ENCODE data around the gene EPB42.

The EPB42 gene

DNA sequence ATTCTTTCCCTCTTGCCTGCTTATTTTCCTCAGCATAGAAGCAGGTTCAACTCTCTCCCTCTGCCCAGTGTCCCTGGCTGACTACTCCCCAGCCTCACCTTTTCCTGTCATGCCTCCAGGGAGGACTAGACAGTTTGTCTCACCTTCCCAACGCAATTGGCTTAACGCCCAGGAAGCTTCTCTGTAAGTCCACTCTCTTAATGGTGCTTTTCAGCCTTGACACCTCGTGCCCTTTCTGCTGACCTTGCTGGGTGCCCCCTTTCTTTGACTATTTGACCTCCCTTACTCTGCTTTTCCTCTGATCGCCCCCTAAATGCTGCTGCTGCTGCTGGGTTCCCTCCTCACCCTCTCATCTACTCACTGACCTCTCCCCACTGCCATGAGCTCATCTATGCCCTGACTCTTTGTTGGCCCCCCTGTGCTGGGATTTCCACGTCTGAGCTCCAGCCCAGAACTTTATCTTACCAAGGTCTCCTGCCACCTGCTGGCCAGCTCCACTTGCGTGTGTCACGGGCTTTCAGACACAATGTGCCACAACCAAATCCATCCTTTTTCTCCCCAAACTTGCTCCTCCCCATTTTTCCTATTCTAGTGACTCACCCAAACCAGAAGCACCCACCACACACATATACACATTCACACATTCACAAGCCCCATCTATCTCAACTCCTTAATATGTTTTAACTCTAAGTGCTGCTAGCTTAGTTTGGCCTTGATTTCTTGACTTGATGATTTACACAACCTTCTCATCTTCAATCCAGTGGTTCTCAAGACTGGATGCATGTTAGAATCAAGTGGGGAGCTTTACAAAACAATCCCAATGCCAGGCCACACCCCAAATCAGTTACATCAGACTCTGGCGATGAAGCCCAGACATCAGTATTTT is 16.6 kb downstream of the EPB42 start (continued):
- TF ChIP-seq, protein P1, sequence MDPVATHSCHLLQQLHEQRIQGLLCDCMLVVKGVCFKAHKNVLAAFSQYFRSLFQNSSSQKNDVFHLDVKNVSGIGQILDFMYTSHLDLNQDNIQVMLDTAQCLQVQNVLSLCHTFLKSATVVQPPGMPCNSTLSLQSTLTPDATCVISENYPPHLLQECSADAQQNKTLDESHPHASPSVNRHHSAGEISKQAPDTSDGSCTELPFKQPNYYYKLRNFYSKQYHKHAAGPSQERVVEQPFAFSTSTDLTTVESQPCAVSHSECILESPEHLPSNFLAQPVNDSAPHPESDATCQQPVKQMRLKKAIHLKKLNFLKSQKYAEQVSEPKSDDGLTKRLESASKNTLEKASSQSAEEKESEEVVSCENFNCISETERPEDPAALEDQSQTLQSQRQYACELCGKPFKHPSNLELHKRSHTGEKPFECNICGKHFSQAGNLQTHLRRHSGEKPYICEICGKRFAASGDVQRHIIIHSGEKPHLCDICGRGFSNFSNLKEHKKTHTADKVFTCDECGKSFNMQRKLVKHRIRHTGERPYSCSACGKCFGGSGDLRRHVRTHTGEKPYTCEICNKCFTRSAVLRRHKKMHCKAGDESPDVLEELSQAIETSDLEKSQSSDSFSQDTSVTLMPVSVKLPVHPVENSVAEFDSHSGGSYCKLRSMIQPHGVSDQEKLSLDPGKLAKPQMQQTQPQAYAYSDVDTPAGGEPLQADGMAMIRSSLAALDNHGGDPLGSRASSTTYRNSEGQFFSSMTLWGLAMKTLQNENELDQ (tag by site-specific recombination; IDR thresholded peaks at IDR 0.05; ENCODE audit: low read depth) = no peak
- no peak for TF ChIP-seq YY1 (tag by site-specific recombination; IDR thresholded peaks at IDR 0.05)
- TF ChIP-seq, protein P2, sequence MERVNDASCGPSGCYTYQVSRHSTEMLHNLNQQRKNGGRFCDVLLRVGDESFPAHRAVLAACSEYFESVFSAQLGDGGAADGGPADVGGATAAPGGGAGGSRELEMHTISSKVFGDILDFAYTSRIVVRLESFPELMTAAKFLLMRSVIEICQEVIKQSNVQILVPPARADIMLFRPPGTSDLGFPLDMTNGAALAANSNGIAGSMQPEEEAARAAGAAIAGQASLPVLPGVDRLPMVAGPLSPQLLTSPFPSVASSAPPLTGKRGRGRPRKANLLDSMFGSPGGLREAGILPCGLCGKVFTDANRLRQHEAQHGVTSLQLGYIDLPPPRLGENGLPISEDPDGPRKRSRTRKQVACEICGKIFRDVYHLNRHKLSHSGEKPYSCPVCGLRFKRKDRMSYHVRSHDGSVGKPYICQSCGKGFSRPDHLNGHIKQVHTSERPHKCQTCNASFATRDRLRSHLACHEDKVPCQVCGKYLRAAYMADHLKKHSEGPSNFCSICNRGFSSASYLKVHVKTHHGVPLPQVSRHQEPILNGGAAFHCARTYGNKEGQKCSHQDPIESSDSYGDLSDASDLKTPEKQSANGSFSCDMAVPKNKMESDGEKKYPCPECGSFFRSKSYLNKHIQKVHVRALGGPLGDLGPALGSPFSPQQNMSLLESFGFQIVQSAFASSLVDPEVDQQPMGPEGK (tag by site-specific recombination; IDR thresholded peaks at IDR 0.05) = 0 out of 2 replicates have a peak, but pooled peaks have one; percentile 34
- TF ChIP-seq, protein P3, sequence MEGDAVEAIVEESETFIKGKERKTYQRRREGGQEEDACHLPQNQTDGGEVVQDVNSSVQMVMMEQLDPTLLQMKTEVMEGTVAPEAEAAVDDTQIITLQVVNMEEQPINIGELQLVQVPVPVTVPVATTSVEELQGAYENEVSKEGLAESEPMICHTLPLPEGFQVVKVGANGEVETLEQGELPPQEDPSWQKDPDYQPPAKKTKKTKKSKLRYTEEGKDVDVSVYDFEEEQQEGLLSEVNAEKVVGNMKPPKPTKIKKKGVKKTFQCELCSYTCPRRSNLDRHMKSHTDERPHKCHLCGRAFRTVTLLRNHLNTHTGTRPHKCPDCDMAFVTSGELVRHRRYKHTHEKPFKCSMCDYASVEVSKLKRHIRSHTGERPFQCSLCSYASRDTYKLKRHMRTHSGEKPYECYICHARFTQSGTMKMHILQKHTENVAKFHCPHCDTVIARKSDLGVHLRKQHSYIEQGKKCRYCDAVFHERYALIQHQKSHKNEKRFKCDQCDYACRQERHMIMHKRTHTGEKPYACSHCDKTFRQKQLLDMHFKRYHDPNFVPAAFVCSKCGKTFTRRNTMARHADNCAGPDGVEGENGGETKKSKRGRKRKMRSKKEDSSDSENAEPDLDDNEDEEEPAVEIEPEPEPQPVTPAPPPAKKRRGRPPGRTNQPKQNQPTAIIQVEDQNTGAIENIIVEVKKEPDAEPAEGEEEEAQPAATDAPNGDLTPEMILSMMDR (tag by site-specific recombination; IDR thresholded peaks at IDR 0.05) = peak; percentile 78
- TF ChIP-seq ZNF677 (tag by site-specific recombination; IDR thresholded peaks at IDR 0.05) = no peak
- TF ChIP-seq, protein P4, sequence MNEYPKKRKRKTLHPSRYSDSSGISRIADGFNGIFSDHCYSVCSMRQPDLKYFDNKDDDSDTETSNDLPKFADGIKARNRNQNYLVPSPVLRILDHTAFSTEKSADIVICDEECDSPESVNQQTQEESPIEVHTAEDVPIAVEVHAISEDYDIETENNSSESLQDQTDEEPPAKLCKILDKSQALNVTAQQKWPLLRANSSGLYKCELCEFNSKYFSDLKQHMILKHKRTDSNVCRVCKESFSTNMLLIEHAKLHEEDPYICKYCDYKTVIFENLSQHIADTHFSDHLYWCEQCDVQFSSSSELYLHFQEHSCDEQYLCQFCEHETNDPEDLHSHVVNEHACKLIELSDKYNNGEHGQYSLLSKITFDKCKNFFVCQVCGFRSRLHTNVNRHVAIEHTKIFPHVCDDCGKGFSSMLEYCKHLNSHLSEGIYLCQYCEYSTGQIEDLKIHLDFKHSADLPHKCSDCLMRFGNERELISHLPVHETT (tag by site-specific recombination; IDR thresholded peaks at IDR 0.05) = no peak
- TF ChIP-seq ZNF174 (tag by site-specific recombination; IDR thresholded peaks at IDR 0.05) = no peak

DNA sequence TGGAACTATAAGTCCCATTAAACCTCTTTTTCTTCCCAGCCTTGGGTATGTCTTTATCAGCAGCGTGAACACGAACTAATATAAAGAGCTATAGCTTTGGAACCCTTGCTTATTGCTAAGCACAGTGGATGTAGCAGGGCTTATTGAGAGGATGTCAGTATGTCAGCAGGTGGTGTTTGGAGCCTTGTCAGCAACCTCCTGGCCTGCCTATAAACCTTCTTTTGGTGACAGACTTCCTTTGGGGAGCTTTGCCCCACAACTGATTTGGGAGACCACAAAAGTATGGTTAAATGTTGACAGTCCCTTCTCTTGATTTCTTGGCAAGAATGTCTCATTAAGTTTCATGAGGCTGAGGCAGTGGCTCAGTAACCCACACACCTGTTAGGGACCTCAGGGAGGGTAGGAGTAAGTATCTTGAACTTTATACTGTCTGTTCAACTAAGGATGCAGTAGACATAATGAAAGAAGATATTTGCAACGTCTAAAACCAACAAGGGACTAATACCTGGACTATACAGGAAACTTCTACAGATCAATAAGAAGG is 20.8 kb downstream of the EPB42 start:
- Histone ChIP-seq H3K4me3 (ENCODE audit: low read depth, low read length) (no peak overlapping the region), H3K27ac (ENCODE audit: extremely low read depth, low read depth, low read length) (no peak overlapping the region), H3K4me1 (ENCODE audit: control insufficient read depth, insufficient read depth, low read length) (no peaks in the 10 kb centered on the region), H3K9me3 (ENCODE audit: control insufficient read depth, insufficient read depth, low read depth, low read length) (no peaks in the 10 kb centered on the region), H3K36me3 (ENCODE audit: control insufficient read depth in 2 of 2, insufficient read depth in 1 of 2, low read length in 2 of 2) (peaks cover 0 to 20% of the 10 kb centered on the region in 2 experiments; a peak in 1 of 3 replicates)
- POLR2A ChIA-PET = no interaction called here
- CTCF ChIA-PET = no interaction called here
- TF ChIP-seq, protein P5, sequence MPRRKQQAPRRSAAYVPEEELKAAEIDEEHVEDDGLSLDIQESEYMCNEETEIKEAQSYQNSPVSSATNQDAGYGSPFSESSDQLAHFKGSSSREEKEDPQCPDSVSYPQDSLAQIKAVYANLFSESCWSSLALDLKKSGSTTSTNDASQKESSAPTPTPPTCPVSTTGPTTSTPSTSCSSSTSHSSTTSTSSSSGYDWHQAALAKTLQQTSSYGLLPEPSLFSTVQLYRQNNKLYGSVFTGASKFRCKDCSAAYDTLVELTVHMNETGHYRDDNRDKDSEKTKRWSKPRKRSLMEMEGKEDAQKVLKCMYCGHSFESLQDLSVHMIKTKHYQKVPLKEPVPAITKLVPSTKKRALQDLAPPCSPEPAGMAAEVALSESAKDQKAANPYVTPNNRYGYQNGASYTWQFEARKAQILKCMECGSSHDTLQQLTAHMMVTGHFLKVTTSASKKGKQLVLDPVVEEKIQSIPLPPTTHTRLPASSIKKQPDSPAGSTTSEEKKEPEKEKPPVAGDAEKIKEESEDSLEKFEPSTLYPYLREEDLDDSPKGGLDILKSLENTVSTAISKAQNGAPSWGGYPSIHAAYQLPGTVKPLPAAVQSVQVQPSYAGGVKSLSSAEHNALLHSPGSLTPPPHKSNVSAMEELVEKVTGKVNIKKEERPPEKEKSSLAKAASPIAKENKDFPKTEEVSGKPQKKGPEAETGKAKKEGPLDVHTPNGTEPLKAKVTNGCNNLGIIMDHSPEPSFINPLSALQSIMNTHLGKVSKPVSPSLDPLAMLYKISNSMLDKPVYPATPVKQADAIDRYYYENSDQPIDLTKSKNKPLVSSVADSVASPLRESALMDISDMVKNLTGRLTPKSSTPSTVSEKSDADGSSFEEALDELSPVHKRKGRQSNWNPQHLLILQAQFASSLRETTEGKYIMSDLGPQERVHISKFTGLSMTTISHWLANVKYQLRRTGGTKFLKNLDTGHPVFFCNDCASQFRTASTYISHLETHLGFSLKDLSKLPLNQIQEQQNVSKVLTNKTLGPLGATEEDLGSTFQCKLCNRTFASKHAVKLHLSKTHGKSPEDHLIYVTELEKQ (tag by site-specific recombination; IDR thresholded peaks at IDR 0.05; ENCODE audit: borderline replicate concordance) = no peak
- TF ChIP-seq ZBTB1 (tag by site-specific recombination; IDR thresholded peaks at IDR 0.05) (no peak), ZNF2 (tag by site-specific recombination; IDR thresholded peaks at IDR 0.05) (no peak), ZNF510 (tag by site-specific recombination; IDR thresholded peaks at IDR 0.05; ENCODE audit: insufficient replicate concordance) (no peak), ZBTB21 (tag by site-specific recombination; IDR thresholded peaks at IDR 0.05) (no peak), ZXDB (tag by site-specific recombination; IDR thresholded peaks at IDR 0.05) (no peak), ZNF169 (tag by site-specific recombination; IDR thresholded peaks at IDR 0.05) (no peak), ZNF596 (tag by site-specific recombination; IDR thresholded peaks at IDR 0.05) (no peak), ZNF10 (tag by site-specific recombination; IDR thresholded peaks at IDR 0.05) (no peak), KLF10 (tag by site-specific recombination; IDR thresholded peaks at IDR 0.05) (no peak)
- TF ChIP-seq, protein P6, sequence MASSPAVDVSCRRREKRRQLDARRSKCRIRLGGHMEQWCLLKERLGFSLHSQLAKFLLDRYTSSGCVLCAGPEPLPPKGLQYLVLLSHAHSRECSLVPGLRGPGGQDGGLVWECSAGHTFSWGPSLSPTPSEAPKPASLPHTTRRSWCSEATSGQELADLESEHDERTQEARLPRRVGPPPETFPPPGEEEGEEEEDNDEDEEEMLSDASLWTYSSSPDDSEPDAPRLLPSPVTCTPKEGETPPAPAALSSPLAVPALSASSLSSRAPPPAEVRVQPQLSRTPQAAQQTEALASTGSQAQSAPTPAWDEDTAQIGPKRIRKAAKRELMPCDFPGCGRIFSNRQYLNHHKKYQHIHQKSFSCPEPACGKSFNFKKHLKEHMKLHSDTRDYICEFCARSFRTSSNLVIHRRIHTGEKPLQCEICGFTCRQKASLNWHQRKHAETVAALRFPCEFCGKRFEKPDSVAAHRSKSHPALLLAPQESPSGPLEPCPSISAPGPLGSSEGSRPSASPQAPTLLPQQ (tag by site-specific recombination; IDR thresholded peaks at IDR 0.05) = no peak
- TF ChIP-seq, protein P7, sequence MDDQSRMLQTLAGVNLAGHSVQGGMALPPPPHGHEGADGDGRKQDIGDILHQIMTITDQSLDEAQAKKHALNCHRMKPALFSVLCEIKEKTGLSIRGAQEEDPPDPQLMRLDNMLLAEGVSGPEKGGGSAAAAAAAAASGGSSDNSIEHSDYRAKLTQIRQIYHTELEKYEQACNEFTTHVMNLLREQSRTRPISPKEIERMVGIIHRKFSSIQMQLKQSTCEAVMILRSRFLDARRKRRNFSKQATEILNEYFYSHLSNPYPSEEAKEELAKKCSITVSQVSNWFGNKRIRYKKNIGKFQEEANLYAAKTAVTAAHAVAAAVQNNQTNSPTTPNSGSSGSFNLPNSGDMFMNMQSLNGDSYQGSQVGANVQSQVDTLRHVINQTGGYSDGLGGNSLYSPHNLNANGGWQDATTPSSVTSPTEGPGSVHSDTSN (CRISPR knock-in tag; IDR thresholded peaks at IDR 0.05) = no peak
